Heart left ventricle (tissue), 13 donors: Measurements from ENCODE around the gene SYK.

Source experiments
- CTCF ChIP-seq, 12 donors: fragments of 200-600 bp; sonication (generic) in 4 of 12; IDR thresholded peaks; one replicate each; pipeline versions ENCODE4 v1.5.0 to v1.8.0; 2018 to 2022; ENCODE audit warnings: antibody characterized with exemption in 12 of 12, mild to moderate bottlenecking in 5 of 12
- POLR2A ChIP-seq, 2 donors: fragments of 450-650 bp; IDR thresholded peaks; one replicate each; pipeline ENCODE4 v1.6.1; 2017; ENCODE audit warnings: antibody characterized with exemption in 2 of 2, mild to moderate bottlenecking in 2 of 2, moderate library complexity in 2 of 2
- donor health status: ischemic (EF 13 %, LVEDD 7.1; RV severe dilation, severe dysfunction).
- donor health status: DM: no; HTN: yes; CAD: no.
- donor health status: DM: no; HTN: no; CAD: no.
- donor health status: ischemic (EF 25% LVEDD 6.9; RV normal size, moderate dysfunction).
- donor health status: ischemic (EF 25% LVEDD 5.7; RV mildly dilated, moderate dysfunction).
- donor health status: ischemic (EF 35%, LVEDD 5.7; RV mildly dilated, moderate dysfunction).
- donor health status: nonischemic (EF 11% LVEDD 7.7; RV severe dilation, severe dysfunction).
- donor health status: DM: yes; HTN: yes; CAD: no.
- donor health status: PGD.
- donor health status: ischemic (EF 29% LVEDD 5.4; RV normal size, mild dysfunction).
- donor health status: nonischemic (EF 23%, LVEDD 6.1; RV moderate dilation, normal function).

GRCh38 chr9:90842996-90843395, 41.4 kb downstream of the SYK start:
- TF ChIP-seq CTCF (IDR thresholded peaks at IDR 0.05) (no peak), POLR2A (IDR thresholded peaks at IDR 0.05) (no peak)
